NCI-H748 (cell line): Measurements from ENCODE around the gene SOWAHD.
"Not testable (repeated sequence)": the region's sequence is repeated elsewhere in the genome, so short reads cannot be mapped to it uniquely, and the experiment has no call there.

Experiments used
- DNase-seq: peaks from one replicate; lab custom pipeline; 2025; ENCODE audit not compliant: unreplicated experiment; lab: John Stamatoyannopoulos, UW

SOWAHD gene

GRCh38 chrX:119757979-119758730 is at the start of gene SOWAHD:
SOWAHD (plus strand) TSS chrX:119758588; CDS start chrX:119758668, 80 bp downstream.
- peak; percentile 73 for DNase-seq

- no peak for DNase-seq
Observed at GRCh38 chrX:119708936-119709335, 49.5 kb upstream of the SOWAHD start.

GRCh38 chrX:119709630-119710029 is 48.8 kb upstream of the SOWAHD start:
- DNase-seq, result no peak

GRCh38 chrX:119721487-119721886 is 36.9 kb upstream of the SOWAHD start:
- no peak for DNase-seq

- DNase-seq, result no peak
Observed at GRCh38 chrX:119721926-119722325, 36.5 kb upstream of the SOWAHD start.

- peak; percentile 18 for DNase-seq
Observed at GRCh38 chrX:119726900-119727555, 31.4 kb upstream of the SOWAHD start.

- peak; percentile 30 for DNase-seq
Observed at GRCh38 chrX:119728487-119728886, 29.9 kb upstream of the SOWAHD start.

- peak; percentile 74 for DNase-seq
Observed at GRCh38 chrX:119729408-119730201, 28.8 kb upstream of the SOWAHD start.

- peak; percentile 71 for DNase-seq
Observed at GRCh38 chrX:119734897-119735339, 23.5 kb upstream of the SOWAHD start.

GRCh38 chrX:119735467-119735866 is 22.9 kb upstream of the SOWAHD start:
- no peak for DNase-seq

GRCh38 chrX:119736206-119736764 is 22.1 kb upstream of the SOWAHD start:
- no peak for DNase-seq

GRCh38 chrX:119738742-119739141 is 19.6 kb upstream of the SOWAHD start:
- DNase-seq, result no peak

- DNase-seq, result no peak
Observed at GRCh38 chrX:119745283-119745848, 13.0 kb upstream of the SOWAHD start.

- not testable (repeated sequence) for DNase-seq
Observed at GRCh38 chrX:119750131-119750530, 8.3 kb upstream of the SOWAHD start.

- DNase-seq, result not testable (repeated sequence)
Observed at GRCh38 chrX:119750751-119751150, 7.6 kb upstream of the SOWAHD start.

- no peak for DNase-seq
Observed at GRCh38 chrX:119753001-119753400, 5.4 kb upstream of the SOWAHD start.

GRCh38 chrX:119753639-119754257 is 4.6 kb upstream of the SOWAHD start:
- peak; percentile 77 for DNase-seq

GRCh38 chrX:119755981-119756533 is 2.3 kb upstream of the SOWAHD start:
- no peak for DNase-seq

GRCh38 chrX:119756926-119757635 is 1.3 kb upstream of the SOWAHD start:
- no peak for DNase-seq

GRCh38 chrX:119757646-119757978 is 776 bp upstream of the SOWAHD start:
- DNase-seq, result peak; percentile 54
